ENCODE measurements around the gene CNOT2. TPM values are rescaled to one million over a fixed set of nuclear protein-coding genes. Genes with fewer than 3 reads are reported as not detected.

Gene CNOT2
- total RNA-seq, 1 experiment from 2014 or later: 73.7 TPM

DNA sequence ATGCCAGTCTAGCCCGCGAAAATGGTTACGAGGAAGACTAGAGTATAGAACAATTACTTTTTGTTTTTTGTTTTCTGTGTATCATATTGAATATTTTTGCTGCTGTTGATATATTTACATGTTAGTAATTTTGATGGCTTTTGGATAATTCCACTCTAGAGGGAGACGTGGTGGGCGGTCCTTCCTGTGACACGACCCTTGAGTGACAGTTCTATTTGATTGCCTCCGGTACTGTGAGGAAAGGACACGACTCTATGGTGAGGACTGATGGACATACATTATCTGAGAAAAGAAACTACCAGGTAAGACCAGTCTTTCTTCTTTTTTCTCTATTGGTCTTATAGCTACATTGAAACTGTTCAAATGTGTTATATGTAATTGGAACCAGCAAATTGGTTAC is 34.7 kb downstream of the CNOT2 start:
- Histone ChIP-seq H3K4me3 (ENCODE audit: low read length) (no peak overlapping the region), H3K9ac (ENCODE audit: low read length) (no peak overlapping the region), H3K4me2 (ENCODE audit: low read length) (no peak overlapping the region), H3K79me2 (ENCODE audit: low read length) (peaks cover 68% of the 10 kb centered on the region), H3K4me1 (ENCODE audit: insufficient read depth, low read length) (0 out of 2 replicates have a peak, but pooled peaks cover 5% of the 10 kb centered on the region), H3K9me2 (replicated peaks; ENCODE audit: low read length) (no peaks in the 10 kb centered on the region), H3K27me3 (ENCODE audit: low read length) (no peaks in the 10 kb centered on the region), H3K9me3 (ENCODE audit: low read length) (no peaks in the 10 kb centered on the region), H2AFZ (ENCODE audit: low read length) (no peak overlapping the region), H3K27ac (ENCODE audit: low read length) (no peak overlapping the region), H3F3A (ENCODE audit: low read length, unreplicated experiment) (no peaks in the 10 kb centered on the region), H4K20me1 (ENCODE audit: low read length) (peaks cover 8% of the 10 kb centered on the region; the same call in 1 of the 2 replicates), H3K36me3 (ENCODE audit: low read depth, low read length) (peaks cover 12% of the 10 kb centered on the region; the same call in 1 of the 2 replicates)
- no peak for DNase-seq
- BruUV-seq (replicated peaks): no TSS peak
- CTCF ChIA-PET: no interaction called here
- ATAC-seq: no peak
- POLR2A ChIA-PET (ENCODE audit: unreplicated experiment): no interaction called here
- TF ChIP-seq EZH2phosphoT487 (IDR thresholded peaks at IDR 0.05; ENCODE audit: borderline replicate concordance, low read length) (no peak), EZH2 (IDR thresholded peaks at IDR 0.05; ENCODE audit: low read length, unreplicated experiment) (no peak)
- TF ChIP-seq, protein P1, sequence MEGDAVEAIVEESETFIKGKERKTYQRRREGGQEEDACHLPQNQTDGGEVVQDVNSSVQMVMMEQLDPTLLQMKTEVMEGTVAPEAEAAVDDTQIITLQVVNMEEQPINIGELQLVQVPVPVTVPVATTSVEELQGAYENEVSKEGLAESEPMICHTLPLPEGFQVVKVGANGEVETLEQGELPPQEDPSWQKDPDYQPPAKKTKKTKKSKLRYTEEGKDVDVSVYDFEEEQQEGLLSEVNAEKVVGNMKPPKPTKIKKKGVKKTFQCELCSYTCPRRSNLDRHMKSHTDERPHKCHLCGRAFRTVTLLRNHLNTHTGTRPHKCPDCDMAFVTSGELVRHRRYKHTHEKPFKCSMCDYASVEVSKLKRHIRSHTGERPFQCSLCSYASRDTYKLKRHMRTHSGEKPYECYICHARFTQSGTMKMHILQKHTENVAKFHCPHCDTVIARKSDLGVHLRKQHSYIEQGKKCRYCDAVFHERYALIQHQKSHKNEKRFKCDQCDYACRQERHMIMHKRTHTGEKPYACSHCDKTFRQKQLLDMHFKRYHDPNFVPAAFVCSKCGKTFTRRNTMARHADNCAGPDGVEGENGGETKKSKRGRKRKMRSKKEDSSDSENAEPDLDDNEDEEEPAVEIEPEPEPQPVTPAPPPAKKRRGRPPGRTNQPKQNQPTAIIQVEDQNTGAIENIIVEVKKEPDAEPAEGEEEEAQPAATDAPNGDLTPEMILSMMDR (conservative IDR thresholded peaks at IDR 0.05; ENCODE audit: low read depth, low read length): no peak
- intact Hi-C loops (cut with micrococcal nuclease): no loop called here

GRCh38 chr12:70278945-70279344 is 35.7 kb downstream of the CNOT2 start:
- H3K9me2 ChIP-seq (replicated peaks; ENCODE audit: low read length): no peaks in the 10 kb centered on the region
- ATAC-seq: no peak
- no peak overlapping the region for H3K9ac ChIP-seq (ENCODE audit: low read length)
- TF ChIP-seq EZH2 (IDR thresholded peaks at IDR 0.05; ENCODE audit: low read length, unreplicated experiment): no peak
- no peak for TF ChIP-seq EZH2phosphoT487 (IDR thresholded peaks at IDR 0.05; ENCODE audit: borderline replicate concordance, low read length)
- TF ChIP-seq, protein P1 (conservative IDR thresholded peaks at IDR 0.05; ENCODE audit: low read depth, low read length): no peak
- BruUV-seq (replicated peaks): no TSS peak
- H3K79me2 ChIP-seq (ENCODE audit: low read length): peaks cover 59% of the 10 kb centered on the region
- H3F3A ChIP-seq (ENCODE audit: low read length, unreplicated experiment): no peaks in the 10 kb centered on the region
- ChIA-PET POLR2A (ENCODE audit: unreplicated experiment) (no interaction called here), CTCF (no interaction called here)
- H3K27me3 ChIP-seq (ENCODE audit: low read length): no peaks in the 10 kb centered on the region
- intact Hi-C loops (cut with micrococcal nuclease): no loop called here
- no peaks in the 10 kb centered on the region for H3K9me3 ChIP-seq (ENCODE audit: low read length)
- no peak overlapping the region for H3K4me2 ChIP-seq (ENCODE audit: low read length)
- no peak overlapping the region for H3K27ac ChIP-seq (ENCODE audit: low read length)
- H2AFZ ChIP-seq (ENCODE audit: low read length): no peak overlapping the region
- H4K20me1 ChIP-seq (ENCODE audit: low read length): peaks cover 8% of the 10 kb centered on the region; the same call in 1 of the 2 replicates
- DNase-seq: no peak
- H3K4me1 ChIP-seq (ENCODE audit: insufficient read depth, low read length): no peaks in the 10 kb centered on the region
- H3K36me3 ChIP-seq (ENCODE audit: low read depth, low read length): peaks cover 12% of the 10 kb centered on the region; the same call in 1 of the 2 replicates
- no peak overlapping the region for H3K4me3 ChIP-seq (ENCODE audit: low read length)

GRCh38 chr12:70283232-70283631 is 40.0 kb downstream of the CNOT2 start:
- Histone ChIP-seq H2AFZ (ENCODE audit: low read length) (no peak overlapping the region), H3K9me2 (replicated peaks; ENCODE audit: low read length) (no peaks in the 10 kb centered on the region), H3K27me3 (ENCODE audit: low read length) (no peaks in the 10 kb centered on the region), H3K9me3 (ENCODE audit: low read length) (no peaks in the 10 kb centered on the region), H3K79me2 (ENCODE audit: low read length) (peaks cover 21% of the 10 kb centered on the region; the same call in 1 of the 2 replicates), H3K4me1 (ENCODE audit: insufficient read depth, low read length) (no peaks in the 10 kb centered on the region), H3K9ac (ENCODE audit: low read length) (no peak overlapping the region), H3K4me2 (ENCODE audit: low read length) (no peak overlapping the region), H3F3A (ENCODE audit: low read length, unreplicated experiment) (no peaks in the 10 kb centered on the region), H4K20me1 (ENCODE audit: low read length) (no peaks in the 10 kb centered on the region), H3K27ac (ENCODE audit: low read length) (no peak overlapping the region), H3K36me3 (ENCODE audit: low read depth, low read length) (peaks cover 16% of the 10 kb centered on the region; the same call in 1 of the 2 replicates), H3K4me3 (ENCODE audit: low read length) (no peak overlapping the region)
- DNase-seq: no peak
- POLR2A ChIA-PET (ENCODE audit: unreplicated experiment): interaction anchor here (0.6 kb wide), 1 partner anchor 26 kb away, joined by 5 read pairs; no protein-coding TSS in a partner anchor
- intact Hi-C loops (cut with micrococcal nuclease): no loop called here
- CTCF ChIA-PET: no interaction called here
- no TSS peak for BruUV-seq (replicated peaks)
- TF ChIP-seq, protein P1 (conservative IDR thresholded peaks at IDR 0.05; ENCODE audit: low read depth, low read length): no peak
- TF ChIP-seq EZH2phosphoT487 (IDR thresholded peaks at IDR 0.05; ENCODE audit: borderline replicate concordance, low read length): no peak
- TF ChIP-seq EZH2 (IDR thresholded peaks at IDR 0.05; ENCODE audit: low read length, unreplicated experiment): no peak
- ATAC-seq: no peak
